Stimulated activated CD4-positive, alpha-beta T cell treated with anti-CD3 and anti-CD28 coated beads, Interleukin-12 subunit alpha, Interleukin-12 subunit beta, amount 100 ng/mL, for 48 hours (primary cell): ENCODE measurements around the gene AHDC1.

Experiments used
- DNase-seq, 3 donors: peaks; one replicate each; pipeline ENCODE4 v3.0.0-alpha.2; 2020; ENCODE audit warnings: low read depth in 2 of 3, low spot score in 1 of 3

Gene AHDC1

DNA sequence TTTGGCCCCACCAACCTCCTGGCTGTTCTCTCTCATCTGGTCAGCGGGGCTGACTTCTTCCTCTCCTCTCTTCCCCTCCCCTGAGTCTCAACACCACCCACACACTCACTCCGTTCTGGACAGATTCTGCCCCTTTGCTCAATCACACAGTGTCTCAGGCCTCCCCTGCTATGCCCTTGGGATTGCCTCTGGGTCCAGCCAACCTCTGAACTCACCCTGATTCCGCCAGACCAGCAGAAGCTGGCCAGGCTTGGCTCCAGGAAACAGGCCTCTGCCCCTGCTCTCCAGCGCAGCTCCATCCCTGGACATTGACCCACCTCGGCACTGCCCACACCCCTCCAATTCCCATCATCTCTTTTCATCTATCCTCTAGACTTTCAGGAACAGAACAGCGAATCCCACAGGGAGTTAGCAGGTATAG lies 22.1 kb downstream of the AHDC1 start:
- DNase-seq = no peak

- DNase-seq = no peak
Measured at GRCh38 chr1:27577504-27578188, 26.3 kb downstream of the AHDC1 start.

- no peak for DNase-seq
Measured at GRCh38 chr1:27576806-27577227, 27.1 kb downstream of the AHDC1 start.

- DNase-seq = no peak
Measured at GRCh38 chr1:27575840-27576331, 28.1 kb downstream of the AHDC1 start.

- no peak for DNase-seq
Measured at GRCh38 chr1:27574871-27575831, 28.8 kb downstream of the AHDC1 start.

GRCh38 chr1:27574001-27574781 lies 29.8 kb downstream of the AHDC1 start:
- DNase-seq = no peak

GRCh38 chr1:27572679-27573426 lies 31.1 kb downstream of the AHDC1 start:
- DNase-seq = no peak

DNA sequence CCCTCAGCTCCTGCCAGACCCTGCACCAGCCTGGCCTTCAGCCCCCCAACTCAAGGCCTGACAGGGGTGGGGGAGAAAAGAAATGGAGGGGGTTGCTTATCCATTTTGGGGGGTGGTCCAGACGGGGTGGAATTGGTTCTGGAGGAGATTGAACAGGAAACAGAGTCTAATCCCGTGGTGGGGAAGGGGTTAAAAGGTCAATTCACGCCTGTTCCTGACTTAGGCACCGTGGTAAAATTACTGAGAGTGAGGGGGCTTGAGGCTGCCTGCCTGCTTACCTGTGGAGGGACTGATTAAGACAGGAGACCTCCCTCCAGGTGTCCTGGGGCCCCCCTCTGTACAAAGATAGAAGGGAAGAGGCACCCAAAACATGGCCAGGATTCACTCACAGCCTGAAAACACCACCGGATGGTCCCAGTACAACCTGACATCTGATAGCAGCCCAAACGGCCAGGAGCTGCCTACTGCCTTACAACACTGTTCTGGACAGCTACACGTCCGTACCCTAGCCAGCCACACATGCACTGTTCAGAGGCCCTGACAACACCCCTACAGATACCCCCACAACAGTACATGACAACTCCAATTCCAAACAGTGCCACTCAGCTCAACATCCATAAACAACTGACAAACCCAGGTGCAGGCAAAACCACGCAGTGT lies 31.8 kb downstream of the AHDC1 start:
- no peak for DNase-seq

DNA sequence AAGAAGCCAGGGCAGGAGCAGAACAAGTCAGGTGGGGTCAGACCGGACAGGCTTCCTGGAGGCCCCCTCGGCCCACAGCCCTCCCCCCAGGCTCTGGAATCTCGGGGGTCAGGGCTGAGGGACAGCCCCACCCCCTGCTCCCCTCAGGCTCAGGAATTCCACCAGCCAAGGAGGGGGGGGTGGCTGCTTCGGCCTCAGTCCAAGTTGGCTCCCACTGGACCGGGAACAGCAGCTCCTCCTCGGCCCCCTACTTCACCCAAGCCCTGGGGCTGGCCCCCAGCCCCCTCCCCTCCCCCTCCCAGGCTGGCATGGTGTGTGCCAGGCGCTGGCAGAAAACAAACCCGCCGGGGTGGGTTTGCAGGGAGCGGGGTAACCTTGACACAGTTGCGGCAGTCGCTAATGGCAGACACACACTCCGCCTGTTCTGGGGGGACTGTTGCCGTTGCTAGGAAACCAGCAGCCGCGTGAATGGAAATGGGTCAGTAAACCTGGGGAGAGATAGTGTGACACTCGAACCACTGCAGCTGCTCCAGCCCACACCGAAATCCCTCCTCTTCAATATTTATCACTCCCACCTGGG lies 32.4 kb downstream of the AHDC1 start:
- DNase-seq = no peak

DNA sequence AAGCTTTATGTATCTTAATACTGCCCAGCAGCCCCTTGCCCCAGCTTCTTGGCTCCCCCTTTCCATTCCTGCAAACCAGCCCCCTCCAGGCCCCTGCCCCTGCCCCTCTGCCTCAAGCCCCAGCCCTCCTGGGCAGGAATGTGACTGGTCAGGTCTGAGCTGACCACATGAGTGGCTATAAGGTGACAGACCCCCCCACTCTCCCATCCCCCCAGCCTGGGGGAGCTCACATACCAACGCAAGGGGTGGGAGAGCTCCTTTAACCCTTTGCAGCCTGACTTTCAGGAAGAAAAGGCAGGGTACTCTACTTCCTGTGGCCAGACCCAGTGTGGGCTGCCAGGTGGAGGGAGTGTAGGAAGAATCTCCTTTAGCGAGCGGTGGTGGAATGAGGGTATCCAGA lies 33.2 kb downstream of the AHDC1 start:
- DNase-seq = no peak

DNA sequence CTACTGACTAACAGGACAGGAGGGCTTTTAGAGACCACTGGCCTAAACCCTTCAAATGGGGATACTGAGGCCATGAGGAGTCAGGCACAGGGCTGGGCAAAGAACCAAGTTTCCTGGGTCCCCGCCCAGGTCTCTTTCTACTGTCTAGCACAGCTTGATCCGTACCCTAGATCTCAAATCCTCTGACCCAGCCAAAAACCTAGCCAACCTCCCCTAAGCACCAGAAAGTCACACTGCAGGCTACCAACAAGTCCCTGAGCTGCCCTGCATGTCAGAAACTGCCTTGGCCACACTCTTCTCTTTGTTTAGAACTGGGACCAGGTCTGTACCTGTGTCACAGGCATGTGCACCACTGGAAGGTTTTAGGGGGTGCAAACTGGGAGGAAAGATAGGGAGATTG lies 33.6 kb downstream of the AHDC1 start:
- no peak for DNase-seq

DNA sequence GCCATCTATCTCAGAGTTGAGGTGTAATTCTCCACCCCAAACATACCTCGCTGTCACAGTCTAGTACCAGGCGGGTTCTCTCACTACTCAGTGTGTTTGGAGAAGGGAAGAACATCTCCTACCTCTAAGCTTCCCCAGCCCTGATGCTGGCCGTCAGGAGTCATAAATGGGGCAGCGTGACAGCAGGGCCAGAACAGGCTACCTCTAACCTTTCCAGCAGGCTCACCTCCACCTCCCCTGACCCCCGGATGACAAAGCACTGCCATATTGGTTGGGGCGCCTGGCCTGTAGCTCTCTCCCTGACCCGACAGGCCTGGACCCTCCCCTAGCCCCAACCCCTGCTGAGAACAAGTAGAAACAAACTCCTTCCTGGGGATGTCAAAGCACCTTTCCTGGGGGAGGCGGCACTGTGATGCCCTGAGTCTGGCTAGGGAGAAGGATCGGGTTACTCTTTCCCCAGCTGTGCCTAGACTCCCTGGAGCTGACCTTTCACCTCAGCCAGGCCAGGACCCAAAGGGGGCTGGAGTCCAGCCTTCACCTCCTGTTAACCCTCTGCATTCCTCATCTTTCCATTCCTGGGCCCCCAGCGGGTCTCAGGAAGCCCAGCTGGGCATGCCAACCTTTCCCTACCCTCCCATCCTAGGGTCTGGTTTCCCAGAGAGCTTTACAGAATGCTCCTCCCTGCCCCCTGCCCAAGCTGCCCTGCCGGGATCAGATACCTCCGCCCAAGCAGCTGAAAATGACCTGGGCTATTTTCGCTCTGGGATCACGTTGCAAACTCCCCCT lies 34.2 kb downstream of the AHDC1 start:
- no peak for DNase-seq

GRCh38 chr1:27569088-27569460 lies 34.9 kb downstream of the AHDC1 start:
- DNase-seq = no peak

- peak; percentile 83 to 95 (median 86) for DNase-seq
Measured at GRCh38 chr1:27568300-27569087, 35.5 kb downstream of the AHDC1 start.

DNA sequence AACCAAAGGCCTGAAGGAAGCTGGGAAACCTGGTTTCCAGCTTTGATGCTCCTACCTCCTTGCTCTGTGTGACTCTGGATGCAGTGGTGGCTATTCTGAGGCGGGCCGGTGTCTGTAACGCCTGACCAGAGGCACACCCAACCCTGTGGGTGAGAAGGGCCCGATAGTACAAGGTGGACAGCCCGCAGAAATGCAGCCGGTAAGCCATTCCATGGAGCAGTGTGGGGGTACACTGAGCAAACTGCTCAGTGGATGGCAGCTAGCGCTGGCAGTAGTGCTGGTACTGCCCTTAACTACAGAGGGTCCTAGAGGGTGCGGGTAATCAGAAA lies 36.0 kb downstream of the AHDC1 start:
- DNase-seq = no peak

DNA sequence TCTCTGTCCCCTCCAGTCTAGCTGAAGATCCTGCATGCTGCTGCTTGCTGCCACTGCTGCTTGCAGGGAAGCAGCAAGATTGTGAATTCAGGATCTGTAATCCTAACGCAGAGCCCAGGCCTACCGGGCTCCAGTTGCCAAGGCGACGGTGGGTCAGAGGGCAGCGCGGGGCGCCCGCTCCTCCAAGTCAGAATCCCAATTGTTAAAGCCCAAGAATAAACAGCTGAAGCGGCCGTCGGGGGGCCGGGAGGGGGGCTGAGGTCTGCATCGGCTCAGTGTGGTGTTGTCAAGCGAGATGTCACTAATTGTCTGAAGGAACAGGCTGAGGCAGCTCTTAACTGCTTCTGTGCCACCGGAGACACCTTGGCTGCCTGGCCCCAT lies 36.8 kb downstream of the AHDC1 start:
- DNase-seq = no peak

DNA sequence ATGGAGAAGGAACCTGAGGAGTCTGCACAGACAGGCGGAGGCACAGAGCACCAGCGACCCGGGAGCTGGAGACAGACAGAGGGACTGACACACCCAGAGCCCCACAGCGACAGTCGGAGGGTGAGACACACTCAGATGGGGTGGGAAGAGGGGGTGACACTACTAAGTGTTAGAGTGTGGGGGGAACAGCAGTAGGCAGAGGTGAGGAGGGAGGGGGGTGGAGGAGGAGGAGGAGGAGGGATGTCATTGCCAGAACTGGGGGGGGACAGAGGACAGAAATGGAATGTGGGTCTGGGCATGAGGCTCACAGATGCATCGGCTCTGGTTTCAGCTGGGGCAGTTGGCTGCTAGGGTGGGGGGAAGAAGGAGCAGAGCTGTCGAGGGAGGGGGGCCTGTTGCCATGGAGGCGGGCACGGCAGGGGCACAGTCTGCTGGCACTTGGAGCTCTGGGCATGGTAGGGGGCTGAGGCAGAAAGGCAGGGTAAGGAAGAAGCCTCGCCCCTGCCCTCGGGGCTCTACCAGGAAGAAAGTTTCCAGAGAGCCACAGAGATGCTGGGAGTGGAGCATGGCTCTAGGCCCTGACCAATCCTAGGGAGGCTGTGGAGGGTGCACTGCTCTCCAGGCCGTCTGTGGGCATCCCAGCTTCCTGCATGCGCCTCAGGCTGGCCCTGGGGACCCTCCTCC lies 37.3 kb downstream of the AHDC1 start:
- DNase-seq = no peak
